Breast epithelium (tissue), 3 donors: ENCODE results near the gene VIPR1.

Experiments
- CTCF ChIP-seq, 3 donors: fragments of 450-650 bp; IDR thresholded peaks; one replicate each; pipeline ENCODE4 v1.5.1; 2016 to 2017; ENCODE audit warnings: antibody characterized with exemption in 3 of 3, mild to moderate bottlenecking in 3 of 3, moderate library complexity in 3 of 3
- POLR2A ChIP-seq: fragments of 450-650 bp; IDR thresholded peaks from one replicate; pipeline ENCODE4 v1.6.1; 2016; ENCODE audit warnings: antibody characterized with exemption, mild to moderate bottlenecking, moderate library complexity

GRCh38 chr3:42581400-42581708 lies 78.9 kb downstream of the VIPR1 start:
- TF ChIP-seq CTCF (IDR thresholded peaks at IDR 0.05) (no peak), POLR2A (no peak)
